Activated CD8-positive, alpha-beta T cell treated with anti-CD3 and anti-CD28 coated beads, Interleukin-2, amount 10 ng/mL, durations not matched to agents 7 days and 5 days (primary cell): ENCODE data around the gene DBNL. TPM values are rescaled to one million over a fixed set of nuclear protein-coding genes. Genes with fewer than 3 reads are reported as not detected.
"Not testable (repeated sequence)": the region's sequence is repeated elsewhere in the genome, so short reads cannot be mapped to it uniquely, and the experiment has no call there.

Source experiments
- ATAC-seq: fragments of 150-1000 bp; cut with Tn5 transposase; one replicate; pipeline ENCODE4 v1.10.0; 2021; ENCODE audit warnings: moderate library complexity
- CTCF ChIA-PET: fragments of 350-600 bp; sonication (Branson Sonifier 250); formaldehyde crosslinking; loops from one replicate; lab custom pipeline; 2021; ENCODE audit warnings: antibody characterized with exemption; lab: Charles Lee
- POLR2A ChIA-PET: fragments of 350-600 bp; sonication (Branson Sonifier 250); formaldehyde crosslinking; loops from one replicate; lab custom pipeline; 2021; ENCODE audit warnings: antibody characterized with exemption; lab: Charles Lee
- DNase-seq: peaks from one replicate; pipeline ENCODE4 v3.0.0-alpha.2; 2020
- H3K27ac Mint-ChIP-seq: one replicate; pipeline ENCODE4 v1.8.0; 2021; ENCODE audit warnings: mild to moderate bottlenecking, mixed read lengths
- H3K27me3 Mint-ChIP-seq: one replicate; pipeline ENCODE4 v1.8.0; 2021; ENCODE audit warnings: low read depth, mixed read lengths
- H3K36me3 Mint-ChIP-seq: one replicate; pipeline ENCODE4 v1.8.0; 2021; ENCODE audit warnings: low read depth, mixed read lengths
- H3K4me1 Mint-ChIP-seq: one replicate; pipeline ENCODE4 v1.8.0; 2021; ENCODE audit warnings: low read depth, mixed read lengths
- H3K4me3 Mint-ChIP-seq: one replicate; pipeline ENCODE4 v1.8.0; 2021; ENCODE audit warnings: mild to moderate bottlenecking, mixed read lengths
- H3K9me3 Mint-ChIP-seq: one replicate; pipeline ENCODE4 v1.8.0; 2022; ENCODE audit warnings: mixed read lengths; ENCODE audit not compliant: insufficient read depth
- total RNA-seq, 2 experiments: library from RNA; stranded (reverse); gene quantifications; one replicate each; pipeline ENCODE4 v1.2.3, GENCODE V29; 2021

Gene DBNL
- 100 to 1,000 TPM; 165 to 166 TPM for total RNA-seq

DNA sequence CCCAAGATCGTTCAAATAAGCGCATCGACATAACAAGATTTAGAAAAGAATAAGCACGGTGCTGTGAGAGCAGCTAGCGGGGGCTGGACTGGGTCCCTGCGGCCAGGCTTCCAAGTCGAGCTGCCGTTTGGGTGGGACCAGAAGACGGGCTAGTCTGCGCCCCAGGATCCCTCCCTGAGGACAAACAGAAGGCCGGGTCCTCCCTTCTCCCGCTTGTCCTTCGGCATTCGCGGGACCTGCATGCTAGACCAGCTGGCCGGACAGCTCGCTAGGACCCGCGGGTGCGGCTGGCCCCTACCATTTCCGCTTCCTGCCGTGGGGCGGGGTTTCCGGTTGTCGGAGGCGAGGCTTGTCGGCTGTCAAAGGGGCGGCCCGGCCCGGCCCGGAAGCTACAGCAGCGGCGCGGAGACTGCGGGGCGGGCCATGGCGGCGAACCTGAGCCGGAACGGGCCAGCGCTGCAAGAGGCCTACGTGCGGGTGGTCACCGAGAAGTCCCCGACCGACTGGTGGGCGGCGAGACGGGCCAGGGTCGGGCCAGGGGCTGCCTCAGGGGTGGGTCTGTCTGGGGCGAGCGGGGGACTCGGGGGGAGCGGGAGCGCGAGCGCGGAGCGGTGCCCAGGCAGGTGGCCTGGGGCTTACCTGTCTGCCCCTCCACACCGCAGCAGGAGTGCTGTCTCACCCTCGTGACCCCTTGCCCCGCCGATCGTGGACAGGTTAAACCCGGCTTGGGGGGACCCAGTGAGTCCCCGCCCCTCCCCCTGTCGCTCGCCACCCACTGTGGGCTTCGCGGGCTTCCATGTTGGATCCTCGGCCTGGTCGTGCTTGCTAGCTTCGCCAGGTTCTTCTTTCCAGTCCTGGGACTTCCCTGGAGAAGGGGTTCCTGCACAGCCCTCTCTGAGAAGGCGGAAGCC, at the start of gene DBNL:
DBNL (plus strand) TSS at position 388 of the 911 bp plus-strand sequence; CDS start at position 424, 36 bp downstream.
- ATAC-seq (peak; percentile 71), DNase-seq (peak; percentile 95)
- Mint-ChIP-seq H3K36me3 (peaks cover 32% of the 10 kb centered on the region), H3K27me3 (no peaks in the 10 kb centered on the region), H3K4me3 (peak within 1 kb of the TSS; percentile 94), H3K27ac (peak within 1 kb of the TSS; percentile 90), H3K9me3 (no peaks in the 10 kb centered on the region), H3K4me1 (peaks cover 48% of the 10 kb centered on the region)
- ChIA-PET CTCF (interaction anchor here (0.6 to 1.5 kb wide), 5 partner anchors 9 to 37 kb away, joined by 3 to 6 read pairs (median 3); no protein-coding TSS in a partner anchor), POLR2A (interaction anchor here (0.5 to 2.0 kb wide), 12 partner anchors 10 to 583 kb away, joined by 3 to 15 read pairs (median 3); partner anchors contain the start of genes PGAM2, POLD2 and YKT6)

DNA sequence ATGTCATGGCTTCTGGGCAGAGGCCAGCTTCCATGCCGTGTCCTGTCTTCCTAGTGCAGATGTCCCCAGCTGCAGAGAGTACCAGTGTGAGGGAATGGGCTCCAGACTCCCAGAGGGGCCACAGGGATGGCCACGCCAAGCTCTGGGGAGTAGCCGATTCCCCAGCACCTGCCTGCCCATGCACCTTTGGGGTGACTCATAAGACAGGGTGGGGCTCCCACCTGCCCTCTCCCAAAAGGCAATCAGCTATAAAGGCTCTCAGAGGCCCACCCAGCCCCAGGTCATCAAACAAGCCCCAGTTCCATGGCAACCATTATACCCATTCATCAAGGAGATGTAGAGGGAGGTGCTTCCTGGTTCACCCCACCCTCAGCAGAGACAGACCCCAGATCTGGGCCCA, 47.0 kb upstream of the DBNL start, which contains the start of gene SPDYE1:
SPDYE1 (plus strand) TSS at position 366 of the 400 bp plus-strand sequence. CDS start 2,053 bp downstream, outside the sequence.
- ATAC-seq, H3K4me1 Mint-ChIP-seq, H3K9me3 Mint-ChIP-seq, H3K4me3 Mint-ChIP-seq, CTCF ChIA-PET, H3K27me3 Mint-ChIP-seq, DNase-seq, H3K27ac Mint-ChIP-seq, POLR2A ChIA-PET, H3K36me3 Mint-ChIP-seq: not testable (repeated sequence)

DNA sequence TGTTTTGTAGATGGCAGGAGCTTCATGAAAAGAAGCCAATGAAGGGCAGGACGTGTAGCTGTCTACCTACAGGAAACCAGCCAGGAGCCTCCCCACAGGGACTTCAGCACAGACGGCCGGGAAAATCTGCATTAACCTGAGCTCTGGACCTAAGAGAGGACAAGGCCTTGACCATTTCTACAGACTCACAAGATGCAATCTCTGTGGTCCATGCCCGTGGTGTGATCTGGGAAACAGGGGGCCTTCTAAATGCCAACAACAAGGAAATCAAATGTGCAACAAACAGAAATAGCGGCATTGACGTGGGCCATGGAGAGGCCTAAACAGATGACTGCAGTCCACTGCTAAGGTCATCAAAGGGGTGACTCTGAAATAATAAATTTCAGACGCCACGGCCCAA, 32.4 kb upstream of the DBNL start:
- CTCF ChIA-PET, DNase-seq, H3K4me1 Mint-ChIP-seq, H3K27ac Mint-ChIP-seq, POLR2A ChIA-PET, H3K36me3 Mint-ChIP-seq, H3K9me3 Mint-ChIP-seq, ATAC-seq, H3K27me3 Mint-ChIP-seq, H3K4me3 Mint-ChIP-seq: not testable (repeated sequence)

DNA sequence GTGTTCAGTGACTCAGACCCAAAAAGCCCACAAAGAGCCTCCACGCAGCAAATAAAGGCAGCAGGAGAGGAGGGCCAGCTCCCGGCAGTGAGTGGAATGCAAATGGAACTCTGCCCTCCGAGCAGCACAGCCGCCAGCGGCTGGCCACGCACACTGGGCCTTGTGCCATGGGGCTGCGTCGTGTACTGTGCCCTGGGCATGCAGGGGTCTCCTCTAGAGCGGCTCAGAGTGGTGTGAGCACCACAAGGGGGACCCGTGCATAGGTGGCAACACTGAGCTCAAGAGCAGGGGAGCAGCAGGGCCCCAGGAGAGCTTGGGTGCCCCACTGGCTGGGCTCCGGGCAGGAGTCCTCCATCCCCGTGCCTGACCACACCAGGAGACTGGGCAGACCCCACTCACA, 29.4 kb upstream of the DBNL start:
- not testable (repeated sequence) for H3K27ac Mint-ChIP-seq

DNA sequence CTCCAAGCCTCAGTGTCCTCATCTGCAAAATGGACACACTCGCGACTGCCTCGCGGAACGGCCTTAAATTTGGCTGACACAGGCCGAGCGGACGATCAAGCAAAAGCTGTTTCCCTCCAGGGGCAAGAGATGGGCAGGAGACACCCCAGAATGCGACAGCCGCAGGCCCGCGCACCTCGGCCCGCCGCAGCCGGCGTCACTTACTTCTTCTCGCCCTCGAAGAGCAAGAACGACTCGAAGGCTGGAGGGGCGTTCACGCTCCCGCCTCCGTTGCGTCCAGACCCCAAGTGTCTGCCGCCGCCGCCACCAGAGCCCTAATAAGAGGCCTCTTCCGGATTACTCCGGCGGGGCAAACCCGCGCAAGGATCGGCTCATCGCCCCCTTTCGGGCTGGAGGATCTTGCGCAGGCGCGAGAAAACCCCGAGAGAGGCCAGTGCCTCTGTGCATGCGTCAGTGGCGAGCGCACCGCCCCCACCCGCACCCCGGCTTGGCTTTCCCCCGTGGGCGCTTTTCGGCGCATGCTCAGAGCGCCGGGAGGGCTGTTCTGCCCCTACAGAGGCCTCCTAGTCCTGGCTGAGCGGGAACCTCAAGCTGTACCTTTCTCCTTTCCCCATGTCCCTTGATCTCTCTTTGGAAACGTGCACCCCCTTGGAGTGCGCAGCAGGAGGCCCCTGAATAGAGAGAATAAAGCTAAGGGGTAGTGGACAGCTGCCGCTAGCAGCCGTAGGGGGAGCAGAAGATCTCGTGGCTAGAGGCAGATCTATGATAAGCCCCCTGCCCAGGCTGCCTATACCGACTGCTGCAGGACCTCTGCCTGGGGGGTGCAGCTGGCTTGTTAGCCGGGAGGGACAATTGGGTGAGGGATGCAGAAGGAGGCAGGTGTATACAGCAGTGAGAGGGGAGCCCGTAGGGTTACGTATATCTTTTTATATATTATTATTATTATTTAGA, 25.4 kb upstream of the DBNL start:
- not testable (repeated sequence) for H3K27me3 Mint-ChIP-seq, H3K36me3 Mint-ChIP-seq, H3K9me3 Mint-ChIP-seq
- H3K4me3 Mint-ChIP-seq: peak overlapping the region; percentile 90
- peak; percentile 99 for DNase-seq
- H3K4me1 Mint-ChIP-seq: peaks cover 14% of the 10 kb centered on the region
- CTCF ChIA-PET: interaction anchor here (0.7 to 1.8 kb wide), 8 partner anchors 25 to 472 kb away, joined by 3 to 8 read pairs (median 3); partner anchors contain the start of genes DBNL and NUDCD3
- peak; percentile 96 for ATAC-seq
- peak overlapping the region; percentile 88 for H3K27ac Mint-ChIP-seq
- POLR2A ChIA-PET: interaction anchor here (0.7 kb wide), 1 partner anchor 26 kb away, joined by 3 read pairs; the partner anchor contains the start of gene DBNL

More for the DNA sequence above, 29.4 kb upstream of the DBNL start:
- H3K27me3 Mint-ChIP-seq, POLR2A ChIA-PET, DNase-seq, H3K4me1 Mint-ChIP-seq, H3K36me3 Mint-ChIP-seq, CTCF ChIA-PET, H3K4me3 Mint-ChIP-seq, H3K9me3 Mint-ChIP-seq, ATAC-seq: not testable (repeated sequence)

DNA sequence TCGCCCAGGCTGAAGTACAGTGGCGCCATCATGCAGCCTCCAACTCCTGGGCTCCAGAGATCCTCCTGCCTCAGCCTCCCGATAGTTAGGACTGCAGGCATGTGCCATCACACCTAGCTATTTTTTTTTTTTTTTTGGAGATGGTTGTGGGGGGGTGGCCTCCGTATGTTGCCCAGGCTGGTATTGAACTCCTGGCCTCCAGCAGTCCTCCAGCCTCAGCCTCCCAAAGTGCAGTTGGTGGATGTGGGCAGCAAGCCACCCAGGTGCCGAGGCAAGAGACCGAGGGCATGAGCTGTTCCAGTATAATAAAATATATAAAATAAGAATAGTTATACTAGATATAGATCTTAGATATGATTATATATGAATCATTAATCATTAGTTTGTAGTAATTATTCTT, 24.7 kb upstream of the DBNL start:
- peaks cover 14% of the 10 kb centered on the region for H3K4me1 Mint-ChIP-seq
- DNase-seq, H3K27me3 Mint-ChIP-seq, H3K36me3 Mint-ChIP-seq, H3K27ac Mint-ChIP-seq, ATAC-seq, H3K4me3 Mint-ChIP-seq, H3K9me3 Mint-ChIP-seq: not testable (repeated sequence)
- ChIA-PET CTCF (interaction anchor here (0.7 to 1.8 kb wide), 10 partner anchors 24 to 471 kb away, joined by 3 to 8 read pairs (median 4); partner anchors contain the start of genes DBNL and NUDCD3), POLR2A (interaction anchor here (0.7 kb wide), 1 partner anchor 25 kb away, joined by 3 read pairs; the partner anchor contains the start of gene DBNL)

DNA sequence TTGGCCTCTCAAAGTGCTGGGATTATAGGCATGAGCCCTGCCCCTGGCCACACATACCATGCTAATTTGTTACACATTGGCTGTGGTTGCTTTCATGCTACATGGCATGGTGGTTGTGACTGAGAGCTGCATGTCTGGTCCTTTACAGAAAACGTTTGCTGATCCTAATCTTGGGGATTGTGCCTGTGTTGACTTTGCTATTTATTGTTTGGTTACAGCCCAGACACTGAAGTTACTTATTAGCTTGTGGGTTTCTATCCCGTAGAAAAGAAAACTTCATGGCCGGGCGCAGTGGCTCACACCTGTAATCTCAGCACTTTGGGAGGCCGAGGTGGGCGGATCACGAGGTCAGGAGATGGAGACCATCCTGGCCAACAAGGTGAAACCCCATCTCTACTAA, 22.4 kb upstream of the DBNL start:
- CTCF ChIA-PET, H3K36me3 Mint-ChIP-seq, POLR2A ChIA-PET, H3K27me3 Mint-ChIP-seq, H3K9me3 Mint-ChIP-seq, ATAC-seq, H3K27ac Mint-ChIP-seq, DNase-seq, H3K4me3 Mint-ChIP-seq: not testable (repeated sequence)
- peaks cover 14% of the 10 kb centered on the region for H3K4me1 Mint-ChIP-seq

DNA sequence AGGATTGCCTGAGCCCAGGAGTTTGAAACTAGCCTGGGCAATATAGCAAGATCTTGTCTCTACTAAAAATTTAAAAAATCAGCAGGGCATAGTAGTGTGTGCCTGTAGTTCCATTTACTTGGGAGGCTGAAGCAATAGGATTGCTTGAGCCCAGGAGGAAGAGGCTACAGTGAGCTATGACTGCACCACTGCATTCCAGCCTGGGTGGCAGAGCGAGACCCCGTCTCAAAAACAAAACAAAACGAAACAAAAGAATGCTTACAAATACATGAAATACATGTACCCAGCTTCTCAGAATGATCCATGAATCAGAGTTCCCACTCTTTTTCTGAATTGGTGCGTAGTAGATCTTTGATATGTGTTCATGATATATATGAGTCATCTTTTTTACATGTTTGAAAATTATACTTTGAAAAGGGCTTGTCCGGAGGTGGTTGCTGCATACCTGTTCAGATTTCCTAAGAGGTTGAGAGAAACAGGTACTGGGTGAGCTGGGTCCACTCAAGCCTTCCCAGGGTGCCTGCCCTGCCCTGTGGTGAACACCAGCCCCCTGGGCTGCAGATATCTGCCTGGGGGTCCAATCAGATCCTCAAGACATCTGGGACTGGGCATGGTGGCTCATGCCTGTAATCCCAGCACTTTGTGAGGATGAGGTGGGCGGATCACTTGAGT, 21.6 kb upstream of the DBNL start:
- ATAC-seq, POLR2A ChIA-PET, H3K36me3 Mint-ChIP-seq, H3K27me3 Mint-ChIP-seq, H3K27ac Mint-ChIP-seq, H3K9me3 Mint-ChIP-seq, DNase-seq, H3K4me3 Mint-ChIP-seq, CTCF ChIA-PET: not testable (repeated sequence)
- peaks cover 14% of the 10 kb centered on the region for H3K4me1 Mint-ChIP-seq

DNA sequence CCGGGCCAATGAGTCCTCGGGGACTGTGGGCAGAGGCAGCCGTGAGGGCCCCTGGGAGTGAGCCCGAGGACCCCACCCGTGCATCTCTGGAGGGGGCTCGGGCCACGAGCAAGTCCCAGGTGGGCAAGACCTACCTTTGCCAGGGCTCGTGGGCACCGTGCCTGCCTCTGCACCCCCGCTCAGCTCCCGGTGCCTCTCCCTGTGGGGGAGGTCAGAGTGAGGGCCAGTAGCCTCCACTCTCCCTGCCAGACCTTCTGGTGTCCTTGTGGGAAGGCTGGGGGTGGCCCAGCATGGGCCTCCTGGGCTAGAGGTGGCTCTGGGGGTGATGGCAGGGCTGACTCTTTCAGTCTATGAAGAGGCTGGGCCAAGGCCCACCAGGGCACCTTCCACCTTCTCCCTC, 15.1 kb upstream of the DBNL start:
- CTCF ChIA-PET, H3K36me3 Mint-ChIP-seq, POLR2A ChIA-PET, H3K4me1 Mint-ChIP-seq, ATAC-seq, H3K4me3 Mint-ChIP-seq, H3K9me3 Mint-ChIP-seq, H3K27ac Mint-ChIP-seq, DNase-seq, H3K27me3 Mint-ChIP-seq: not testable (repeated sequence)

DNA sequence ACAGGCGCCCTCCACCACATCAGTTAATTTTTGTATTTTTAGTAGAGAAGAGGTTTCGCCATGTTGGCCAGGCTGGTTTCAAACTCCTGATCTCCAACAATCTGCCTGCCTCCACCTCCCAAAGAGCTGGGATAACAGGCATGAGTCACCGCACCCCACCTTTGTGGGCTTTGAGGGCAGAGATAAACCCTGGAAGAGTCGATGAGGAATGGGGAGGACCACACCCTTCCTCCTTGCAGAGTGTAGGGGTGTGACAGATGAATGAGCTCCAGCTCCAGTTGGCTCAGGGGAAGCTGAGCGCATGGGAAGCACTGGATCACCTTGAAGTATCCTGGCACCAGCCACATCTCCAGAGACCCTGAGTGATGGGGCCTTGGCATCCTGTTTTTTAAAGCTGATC, 14.5 kb upstream of the DBNL start:
- H3K4me3 Mint-ChIP-seq, H3K4me1 Mint-ChIP-seq, ATAC-seq, H3K9me3 Mint-ChIP-seq, CTCF ChIA-PET, DNase-seq, POLR2A ChIA-PET, H3K36me3 Mint-ChIP-seq, H3K27ac Mint-ChIP-seq, H3K27me3 Mint-ChIP-seq: not testable (repeated sequence)

DNA sequence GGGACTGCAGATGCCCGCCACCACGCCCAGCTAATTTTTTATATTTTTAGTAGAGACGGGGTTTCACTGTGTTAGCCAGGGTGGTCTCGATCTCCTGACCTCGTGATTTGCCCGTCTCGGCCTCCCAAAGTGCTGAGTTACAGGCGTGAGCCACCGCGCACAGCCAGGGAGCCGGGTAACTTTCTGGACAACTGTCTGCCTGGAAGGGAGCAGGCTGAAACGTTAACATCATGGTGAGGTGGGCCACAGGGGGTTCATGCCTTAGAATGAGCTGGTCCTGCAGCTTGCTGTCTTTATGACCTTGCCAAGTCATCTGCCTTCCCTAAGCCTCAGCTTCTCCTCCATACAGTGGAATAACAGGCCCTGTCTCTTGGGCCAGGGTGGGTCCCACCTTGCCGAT, 13.2 kb upstream of the DBNL start:
- H3K4me3 Mint-ChIP-seq, CTCF ChIA-PET, H3K27ac Mint-ChIP-seq, H3K27me3 Mint-ChIP-seq, H3K4me1 Mint-ChIP-seq, H3K36me3 Mint-ChIP-seq, POLR2A ChIA-PET, ATAC-seq, H3K9me3 Mint-ChIP-seq, DNase-seq: not testable (repeated sequence)
